HCT116 (cell line): ENCODE measurements around the gene TBC1D1.

Experiments used
- CEBPB ChIP-seq: IDR thresholded peaks from 2 replicates; pipeline ENCODE4 v1.6.1; 2012; ENCODE audit warnings: low read depth
- ELF1 ChIP-seq: IDR thresholded peaks from 2 replicates; pipeline ENCODE4 v1.6.1; 2012; ENCODE audit warnings: low read depth, borderline replicate concordance
- EZH2 ChIP-seq: fragments of 200-600 bp; sonication (generic); IDR thresholded peaks from 2 replicates; pipeline ENCODE4 v1.6.1; 2017; ENCODE audit warnings: antibody characterized with exemption, mixed run types
- EZH2phosphoT487 ChIP-seq: fragments of 200-600 bp; IDR thresholded peaks from 2 replicates; pipeline ENCODE4 v1.6.1; 2018; ENCODE audit warnings: antibody characterized with exemption, borderline replicate concordance
- JUND ChIP-seq: IDR thresholded peaks from 2 replicates; pipeline ENCODE4 v1.6.1; 2012
- POLR2A ChIP-seq: IDR thresholded peaks from 2 replicates; pipeline ENCODE4 v1.7.0; 2011; ENCODE audit warnings: borderline replicate concordance; ENCODE audit not compliant: insufficient read depth, insufficient read length; ENCODE audit errors: extremely low read depth
- POLR2AphosphoS5 ChIP-seq: IDR thresholded peaks from 2 replicates; pipeline ENCODE4 v1.6.1; 2011; ENCODE audit warnings: mild to moderate bottlenecking, low read depth, low read length, moderate library complexity
- RAD21 ChIP-seq: IDR thresholded peaks from 2 replicates; pipeline ENCODE4 v1.6.1; 2012; ENCODE audit warnings: low read depth, mild to moderate bottlenecking
- ZNF274 ChIP-seq: fragments of 200-500 bp; sonication (Bioruptor generic); IDR thresholded peaks from 2 replicates; pipeline ENCODE4 v1.6.1; 2014; ENCODE audit warnings: mild to moderate bottlenecking, low read depth, low read length, inconsistent platforms
- TF ChIP-seq, protein P1 (sequence below): IDR thresholded peaks from 2 replicates; pipeline ENCODE4 v1.6.1; 2012; ENCODE audit warnings: low read depth
- TF ChIP-seq, protein P2 (sequence below), 3 experiments: fragments of 200-600 bp in 1 of 3; sonication (generic) in 1 of 3; IDR thresholded peaks in 2 of 3; conservative IDR thresholded peaks in 1 of 3; 2 replicates each; pipeline ENCODE4 v1.5.1; 2012 to 2017; ENCODE audit warnings: low read depth in 2 of 3, low read length in 2 of 3, antibody characterized with exemption in 1 of 3, borderline replicate concordance in 1 of 3, control low read depth in 1 of 3, mild to moderate bottlenecking in 1 of 3, mixed read lengths in 1 of 3, mixed run types in 1 of 3, moderate library complexity in 1 of 3; ENCODE audit not compliant: insufficient read depth in 1 of 3
- TF ChIP-seq, protein P3 (sequence below): IDR thresholded peaks from 2 replicates; pipeline ENCODE4 v1.6.1; 2012

DNA sequence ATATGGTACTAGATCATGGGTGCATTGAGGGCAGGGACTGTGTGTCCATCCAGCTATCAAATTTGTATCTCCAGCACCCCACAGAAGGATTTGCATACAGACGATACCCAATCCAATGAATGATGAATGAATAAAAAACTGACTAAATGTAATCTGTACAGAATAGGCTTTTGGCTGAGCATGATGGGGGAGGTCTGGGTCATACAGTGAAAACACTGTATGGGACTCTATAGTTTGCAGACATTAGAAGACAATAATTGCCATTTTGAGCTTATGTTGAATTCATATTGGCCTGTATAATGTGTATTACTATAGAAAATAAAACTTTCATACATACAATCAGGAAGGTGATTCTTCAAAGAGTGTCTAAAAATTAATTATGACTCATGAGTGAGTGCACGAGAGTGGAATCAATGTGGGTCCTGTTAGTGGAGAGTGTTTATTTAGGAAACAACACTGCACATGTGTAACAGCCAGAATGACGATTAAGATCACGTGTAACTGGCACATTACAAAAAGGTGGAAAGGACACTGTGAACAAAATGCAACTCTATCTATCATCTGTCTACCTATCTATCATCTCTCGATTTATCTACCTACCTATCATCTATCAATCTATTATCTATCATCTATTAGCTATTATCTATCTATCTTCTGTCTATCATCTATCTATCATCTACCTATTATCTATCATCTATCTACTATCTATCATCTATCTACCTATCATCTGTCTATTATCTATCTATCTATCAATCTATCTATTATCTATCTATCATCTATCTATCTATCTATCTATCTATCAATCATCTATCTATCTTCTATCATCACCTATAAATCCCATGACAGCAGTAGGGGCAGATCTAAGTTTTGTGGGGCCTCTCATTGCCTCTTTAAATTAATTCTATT is 270.6 kb downstream of the TBC1D1 start:
- TF ChIP-seq EZH2 (no peak), ELF1 (no peak), RAD21 (no peak), POLR2AphosphoS5 (no peak), POLR2A (no peak), EZH2phosphoT487 (no peak), JUND (0 out of 2 replicates have a peak, but pooled peaks have one; percentile 26), ZNF274 (no peak), CEBPB (no peak; the same call in 1 of the 2 replicates)
- TF ChIP-seq, protein P1, sequence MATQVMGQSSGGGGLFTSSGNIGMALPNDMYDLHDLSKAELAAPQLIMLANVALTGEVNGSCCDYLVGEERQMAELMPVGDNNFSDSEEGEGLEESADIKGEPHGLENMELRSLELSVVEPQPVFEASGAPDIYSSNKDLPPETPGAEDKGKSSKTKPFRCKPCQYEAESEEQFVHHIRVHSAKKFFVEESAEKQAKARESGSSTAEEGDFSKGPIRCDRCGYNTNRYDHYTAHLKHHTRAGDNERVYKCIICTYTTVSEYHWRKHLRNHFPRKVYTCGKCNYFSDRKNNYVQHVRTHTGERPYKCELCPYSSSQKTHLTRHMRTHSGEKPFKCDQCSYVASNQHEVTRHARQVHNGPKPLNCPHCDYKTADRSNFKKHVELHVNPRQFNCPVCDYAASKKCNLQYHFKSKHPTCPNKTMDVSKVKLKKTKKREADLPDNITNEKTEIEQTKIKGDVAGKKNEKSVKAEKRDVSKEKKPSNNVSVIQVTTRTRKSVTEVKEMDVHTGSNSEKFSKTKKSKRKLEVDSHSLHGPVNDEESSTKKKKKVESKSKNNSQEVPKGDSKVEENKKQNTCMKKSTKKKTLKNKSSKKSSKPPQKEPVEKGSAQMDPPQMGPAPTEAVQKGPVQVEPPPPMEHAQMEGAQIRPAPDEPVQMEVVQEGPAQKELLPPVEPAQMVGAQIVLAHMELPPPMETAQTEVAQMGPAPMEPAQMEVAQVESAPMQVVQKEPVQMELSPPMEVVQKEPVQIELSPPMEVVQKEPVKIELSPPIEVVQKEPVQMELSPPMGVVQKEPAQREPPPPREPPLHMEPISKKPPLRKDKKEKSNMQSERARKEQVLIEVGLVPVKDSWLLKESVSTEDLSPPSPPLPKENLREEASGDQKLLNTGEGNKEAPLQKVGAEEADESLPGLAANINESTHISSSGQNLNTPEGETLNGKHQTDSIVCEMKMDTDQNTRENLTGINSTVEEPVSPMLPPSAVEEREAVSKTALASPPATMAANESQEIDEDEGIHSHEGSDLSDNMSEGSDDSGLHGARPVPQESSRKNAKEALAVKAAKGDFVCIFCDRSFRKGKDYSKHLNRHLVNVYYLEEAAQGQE = no peak
- TF ChIP-seq, protein P2, sequence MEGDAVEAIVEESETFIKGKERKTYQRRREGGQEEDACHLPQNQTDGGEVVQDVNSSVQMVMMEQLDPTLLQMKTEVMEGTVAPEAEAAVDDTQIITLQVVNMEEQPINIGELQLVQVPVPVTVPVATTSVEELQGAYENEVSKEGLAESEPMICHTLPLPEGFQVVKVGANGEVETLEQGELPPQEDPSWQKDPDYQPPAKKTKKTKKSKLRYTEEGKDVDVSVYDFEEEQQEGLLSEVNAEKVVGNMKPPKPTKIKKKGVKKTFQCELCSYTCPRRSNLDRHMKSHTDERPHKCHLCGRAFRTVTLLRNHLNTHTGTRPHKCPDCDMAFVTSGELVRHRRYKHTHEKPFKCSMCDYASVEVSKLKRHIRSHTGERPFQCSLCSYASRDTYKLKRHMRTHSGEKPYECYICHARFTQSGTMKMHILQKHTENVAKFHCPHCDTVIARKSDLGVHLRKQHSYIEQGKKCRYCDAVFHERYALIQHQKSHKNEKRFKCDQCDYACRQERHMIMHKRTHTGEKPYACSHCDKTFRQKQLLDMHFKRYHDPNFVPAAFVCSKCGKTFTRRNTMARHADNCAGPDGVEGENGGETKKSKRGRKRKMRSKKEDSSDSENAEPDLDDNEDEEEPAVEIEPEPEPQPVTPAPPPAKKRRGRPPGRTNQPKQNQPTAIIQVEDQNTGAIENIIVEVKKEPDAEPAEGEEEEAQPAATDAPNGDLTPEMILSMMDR (IDR thresholded peaks at IDR 0.05 in 2 of 3, conservative IDR thresholded peaks at IDR 0.05 in 1 of 3; ENCODE audit: borderline replicate concordance in 1 of 3, insufficient read depth in 1 of 3, low read depth in 2 of 3, low read length in 2 of 3) = no peak
- TF ChIP-seq, protein P3, sequence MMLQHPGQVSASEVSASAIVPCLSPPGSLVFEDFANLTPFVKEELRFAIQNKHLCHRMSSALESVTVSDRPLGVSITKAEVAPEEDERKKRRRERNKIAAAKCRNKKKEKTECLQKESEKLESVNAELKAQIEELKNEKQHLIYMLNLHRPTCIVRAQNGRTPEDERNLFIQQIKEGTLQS = no peak
